ENCODE data around the gene AFDN. TPM values are rescaled to one million over a fixed set of nuclear protein-coding genes. Genes with fewer than 3 reads are reported as not detected.

AFDN gene
- total and polyA plus RNA-seq, 4 donors: 93.3 to 188 (median 117) TPM

DNA sequence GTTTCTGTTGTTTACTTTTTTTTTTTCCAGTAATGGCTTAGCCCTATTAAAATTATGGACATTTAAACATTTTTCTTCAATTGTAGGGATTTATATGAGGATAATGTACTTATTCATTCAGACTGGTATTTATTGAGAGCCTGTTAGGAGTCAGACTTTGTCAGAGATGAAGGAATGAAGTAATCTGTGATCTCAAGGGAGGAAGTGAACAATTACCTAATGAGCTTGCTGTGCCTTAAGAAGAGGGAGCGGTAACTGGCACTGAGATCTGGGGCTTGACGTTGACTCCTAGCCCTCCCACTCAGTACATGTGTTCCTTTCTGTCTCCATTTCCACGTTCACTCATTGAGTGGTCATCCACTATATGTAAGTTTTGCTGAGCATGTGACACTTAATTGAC, 12.6 kb downstream of the AFDN start:
- H3K36me3 ChIP-seq (ENCODE audit: control insufficient read depth, insufficient read depth, low read length): no peaks in the 10 kb centered on the region
- no peaks in the 10 kb centered on the region for H3K27me3 ChIP-seq (ENCODE audit: control insufficient read depth, insufficient read depth, low read length)
- DNase-seq (ENCODE audit: low read depth in 4 of 6, low spot score in 6 of 6): no peak
- H3K9me3 ChIP-seq (ENCODE audit: control insufficient read depth, insufficient read depth, low read length): no peaks in the 10 kb centered on the region
- no peaks in the 10 kb centered on the region for H3K4me1 ChIP-seq (ENCODE audit: control insufficient read depth, insufficient read depth, low read length)
- no CpG with 5 or more reads among the region's 3 CpGs for WGBS (ENCODE audit: insufficient coverage)
- H3K27ac ChIP-seq (ENCODE audit: low read depth, low read length): no peak overlapping the region
- no peak overlapping the region for H3K4me3 ChIP-seq (ENCODE audit: low read depth, low read length)

DNA sequence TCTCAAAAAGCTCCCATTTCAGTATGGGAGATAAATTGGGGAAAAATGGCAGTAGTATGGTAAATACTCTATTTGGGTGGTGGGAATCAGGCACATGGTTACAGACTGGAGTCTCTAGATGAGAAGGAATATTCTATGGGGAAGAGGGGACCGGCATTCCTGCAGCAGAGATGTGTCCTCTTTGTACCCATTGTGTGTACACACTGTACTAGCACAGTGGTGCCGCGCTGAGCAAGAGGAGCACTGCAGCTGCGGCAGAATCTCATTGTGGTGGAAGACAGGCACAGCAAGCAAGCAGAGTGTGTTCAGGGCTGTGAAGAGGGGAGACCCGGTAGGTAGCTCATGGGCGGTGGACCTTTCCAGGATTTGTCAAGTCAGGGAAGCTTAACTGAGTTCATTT, 13.0 kb downstream of the AFDN start:
- no peak overlapping the region for H3K27ac ChIP-seq (ENCODE audit: low read depth, low read length)
- DNase-seq (ENCODE audit: low read depth in 4 of 6, low spot score in 6 of 6): peak in 2 of 6 donors; percentile 44 to 70

DNA sequence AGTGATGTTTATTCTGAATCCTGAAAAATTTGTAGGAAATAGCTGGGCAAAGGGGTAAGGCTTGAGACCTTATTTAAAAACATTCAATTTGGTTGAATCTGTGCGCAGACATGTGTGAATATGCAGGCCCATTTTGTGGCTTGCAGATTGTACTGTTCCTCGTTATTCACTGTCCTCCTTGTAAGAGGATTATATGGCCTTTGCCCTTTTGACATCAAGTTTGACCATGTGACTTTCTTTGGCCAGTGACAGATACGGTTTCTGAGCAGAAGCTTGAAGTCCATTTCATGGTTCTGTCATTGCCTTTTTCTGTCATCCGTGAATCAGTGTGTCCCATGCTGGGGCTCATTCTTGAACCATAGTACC, 13.4 kb downstream of the AFDN start:
- Histone ChIP-seq H3K27ac (ENCODE audit: low read depth, low read length) (no peak overlapping the region), H3K9me3 (ENCODE audit: control insufficient read depth, insufficient read depth, low read length) (no peaks in the 10 kb centered on the region), H3K36me3 (ENCODE audit: control insufficient read depth, insufficient read depth, low read length) (no peaks in the 10 kb centered on the region), H3K27me3 (ENCODE audit: control insufficient read depth, insufficient read depth, low read length) (no peaks in the 10 kb centered on the region), H3K4me1 (ENCODE audit: control insufficient read depth, insufficient read depth, low read length) (no peaks in the 10 kb centered on the region), H3K4me3 (ENCODE audit: low read depth, low read length) (no peak overlapping the region)
- 81% methylated on average over 4 of the region's 4 CpGs for WGBS (ENCODE audit: insufficient coverage)
- DNase-seq (ENCODE audit: low read depth in 4 of 6, low spot score in 6 of 6): no peak

More for the DNA sequence above, 13.0 kb downstream of the AFDN start:
- no peaks in the 10 kb centered on the region for H3K4me1 ChIP-seq (ENCODE audit: control insufficient read depth, insufficient read depth, low read length)
- 36% methylated on average over 6 of the region's 6 CpGs for WGBS (ENCODE audit: insufficient coverage)
- no peaks in the 10 kb centered on the region for H3K36me3 ChIP-seq (ENCODE audit: control insufficient read depth, insufficient read depth, low read length)
- H3K27me3 ChIP-seq (ENCODE audit: control insufficient read depth, insufficient read depth, low read length): no peaks in the 10 kb centered on the region
- H3K4me3 ChIP-seq (ENCODE audit: low read depth, low read length): no peak overlapping the region
- no peaks in the 10 kb centered on the region for H3K9me3 ChIP-seq (ENCODE audit: control insufficient read depth, insufficient read depth, low read length)

DNA sequence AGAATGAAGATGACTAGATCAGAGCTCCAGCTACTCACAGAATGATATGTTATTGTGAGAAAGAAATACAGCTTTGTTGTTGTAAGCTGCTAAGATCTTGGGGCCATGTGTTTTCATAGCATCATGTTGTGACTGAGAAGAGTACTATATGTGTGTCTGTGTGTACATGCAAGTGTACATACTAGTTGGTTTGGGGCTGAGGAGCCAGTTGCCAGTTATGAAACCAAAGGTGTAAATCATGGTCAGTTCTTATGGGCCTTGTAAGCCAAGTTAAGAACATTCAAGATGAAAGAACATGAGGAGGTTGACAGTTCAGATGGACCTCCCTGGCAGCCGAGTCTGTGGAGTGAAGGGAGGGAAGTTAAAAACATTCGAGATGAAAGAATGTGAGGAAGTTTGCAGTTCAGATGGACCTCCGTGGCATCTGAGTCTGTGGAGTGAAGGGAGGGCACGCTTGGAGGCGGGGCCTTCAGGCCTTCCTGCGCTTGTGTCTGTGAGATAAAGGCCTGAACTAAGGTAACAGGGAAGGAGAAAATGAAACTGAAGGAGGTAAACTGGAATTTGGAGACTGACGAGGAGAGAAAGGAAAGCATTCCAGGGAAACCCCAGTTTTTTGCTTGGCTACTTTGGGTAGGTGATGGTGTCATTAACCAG, 13.9 kb downstream of the AFDN start:
- no peaks in the 10 kb centered on the region for H3K9me3 ChIP-seq (ENCODE audit: control insufficient read depth, insufficient read depth, low read length)
- no peak for DNase-seq (ENCODE audit: low read depth in 4 of 6, low spot score in 6 of 6)
- no peak overlapping the region for H3K27ac ChIP-seq (ENCODE audit: low read depth, low read length)
- H3K4me1 ChIP-seq (ENCODE audit: control insufficient read depth, insufficient read depth, low read length): no peaks in the 10 kb centered on the region
- no peaks in the 10 kb centered on the region for H3K27me3 ChIP-seq (ENCODE audit: control insufficient read depth, insufficient read depth, low read length)
- H3K36me3 ChIP-seq (ENCODE audit: control insufficient read depth, insufficient read depth, low read length): no peaks in the 10 kb centered on the region
- no peak overlapping the region for H3K4me3 ChIP-seq (ENCODE audit: low read depth, low read length)
- 78% methylated on average over 7 of the region's 7 CpGs for WGBS (ENCODE audit: insufficient coverage)

- Histone ChIP-seq H3K27me3 (ENCODE audit: control insufficient read depth, insufficient read depth, low read length) (no peaks in the 10 kb centered on the region), H3K36me3 (ENCODE audit: control insufficient read depth, insufficient read depth, low read length) (no peaks in the 10 kb centered on the region), H3K27ac (ENCODE audit: low read depth, low read length) (no peak overlapping the region), H3K9me3 (ENCODE audit: control insufficient read depth, insufficient read depth, low read length) (no peaks in the 10 kb centered on the region), H3K4me1 (ENCODE audit: control insufficient read depth, insufficient read depth, low read length) (no peaks in the 10 kb centered on the region), H3K4me3 (ENCODE audit: low read depth, low read length) (no peak overlapping the region)
- no peak for DNase-seq (ENCODE audit: low read depth in 4 of 6, low spot score in 6 of 6)
Observed at GRCh38 chr6:167841981-167842380, 15.3 kb downstream of the AFDN start.

DNA sequence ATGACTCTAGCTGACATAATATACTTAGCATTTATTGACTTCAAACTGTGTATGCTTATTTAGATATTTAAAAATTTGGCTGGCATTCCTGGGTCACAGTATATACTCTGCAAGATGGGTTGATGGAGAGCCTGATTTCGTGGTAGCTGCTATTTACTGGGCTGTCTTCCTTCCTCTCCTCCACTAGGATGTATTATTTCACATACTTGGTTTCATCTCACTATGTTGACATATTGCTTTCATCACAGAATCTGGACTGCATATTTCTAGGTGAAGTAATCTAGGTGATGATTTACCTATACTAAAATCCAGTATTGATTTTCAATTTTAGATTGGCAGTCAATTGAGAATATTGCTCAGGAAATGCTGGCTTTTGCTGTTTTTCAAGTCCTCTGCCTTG, 15.7 kb downstream of the AFDN start:
- DNase-seq (ENCODE audit: low read depth in 4 of 6, low spot score in 6 of 6): no peak
- H3K4me3 ChIP-seq (ENCODE audit: low read depth, low read length): no peak overlapping the region
- no CpG with 5 or more reads among the region's 1 CpG for WGBS (ENCODE audit: insufficient coverage)

DNA sequence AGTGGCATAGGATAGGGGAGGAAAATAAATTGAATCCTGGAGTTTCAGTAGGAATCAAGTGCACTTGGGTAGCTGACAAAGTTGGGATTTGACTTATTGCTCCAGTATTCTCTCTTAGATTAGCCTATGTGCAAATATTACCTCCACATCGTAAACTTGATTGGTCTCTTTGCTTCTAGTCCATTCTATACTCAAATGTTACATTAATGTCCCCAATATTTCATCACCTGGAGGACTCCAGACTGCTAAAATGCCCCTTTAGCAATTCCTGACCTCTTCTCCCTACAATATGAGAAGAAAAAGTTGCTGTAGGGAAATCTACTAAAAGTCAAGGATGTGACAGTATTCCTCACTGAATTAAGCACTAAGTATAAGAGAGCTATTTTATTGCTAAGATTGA, 16.3 kb downstream of the AFDN start:
- no peak overlapping the region for H3K27ac ChIP-seq (ENCODE audit: low read depth, low read length)
- no peaks in the 10 kb centered on the region for H3K36me3 ChIP-seq (ENCODE audit: control insufficient read depth, insufficient read depth, low read length)
- no peaks in the 10 kb centered on the region for H3K27me3 ChIP-seq (ENCODE audit: control insufficient read depth, insufficient read depth, low read length)
- no peaks in the 10 kb centered on the region for H3K9me3 ChIP-seq (ENCODE audit: control insufficient read depth, insufficient read depth, low read length)
- DNase-seq (ENCODE audit: low read depth in 4 of 6, low spot score in 6 of 6): no peak
- no CpG with 5 or more reads among the region's 1 CpG for WGBS (ENCODE audit: insufficient coverage)
- no peak overlapping the region for H3K4me3 ChIP-seq (ENCODE audit: low read depth, low read length)
- no peaks in the 10 kb centered on the region for H3K4me1 ChIP-seq (ENCODE audit: control insufficient read depth, insufficient read depth, low read length)

More for the DNA sequence above, 15.7 kb downstream of the AFDN start:
- Histone ChIP-seq H3K27ac (ENCODE audit: low read depth, low read length) (no peak overlapping the region), H3K4me1 (ENCODE audit: control insufficient read depth, insufficient read depth, low read length) (no peaks in the 10 kb centered on the region), H3K36me3 (ENCODE audit: control insufficient read depth, insufficient read depth, low read length) (no peaks in the 10 kb centered on the region), H3K27me3 (ENCODE audit: control insufficient read depth, insufficient read depth, low read length) (no peaks in the 10 kb centered on the region), H3K9me3 (ENCODE audit: control insufficient read depth, insufficient read depth, low read length) (no peaks in the 10 kb centered on the region)

DNA sequence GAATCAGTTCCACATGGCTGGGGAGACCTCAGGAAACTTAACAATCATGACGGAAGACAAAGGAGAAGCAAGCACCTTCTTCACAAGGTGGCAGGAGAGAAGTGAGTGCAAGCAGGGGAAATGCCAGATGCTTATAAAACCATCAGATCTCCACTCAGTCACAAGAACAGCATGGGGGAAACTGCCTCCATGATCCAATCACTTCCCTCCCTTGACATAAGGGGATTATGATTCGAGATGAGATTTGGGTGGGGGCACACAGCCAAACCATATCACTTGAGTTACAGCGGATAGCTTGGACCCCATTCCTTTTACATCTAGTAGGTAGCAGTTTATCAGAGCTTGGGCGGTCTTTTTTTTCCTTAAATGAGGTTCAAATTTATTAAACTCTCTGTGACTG, 19.1 kb downstream of the AFDN start:
- H3K4me1 ChIP-seq (ENCODE audit: control insufficient read depth, insufficient read depth, low read length): no peaks in the 10 kb centered on the region
- no peak for DNase-seq (ENCODE audit: low read depth in 4 of 6, low spot score in 6 of 6)
- H3K4me3 ChIP-seq (ENCODE audit: low read depth, low read length): no peak overlapping the region
- WGBS (ENCODE audit: insufficient coverage): no CpG with 5 or more reads among the region's 4 CpGs
- no peak overlapping the region for H3K27ac ChIP-seq (ENCODE audit: low read depth, low read length)
- H3K36me3 ChIP-seq (ENCODE audit: control insufficient read depth, insufficient read depth, low read length): no peaks in the 10 kb centered on the region
- no peaks in the 10 kb centered on the region for H3K27me3 ChIP-seq (ENCODE audit: control insufficient read depth, insufficient read depth, low read length)
- H3K9me3 ChIP-seq (ENCODE audit: control insufficient read depth, insufficient read depth, low read length): no peaks in the 10 kb centered on the region

DNA sequence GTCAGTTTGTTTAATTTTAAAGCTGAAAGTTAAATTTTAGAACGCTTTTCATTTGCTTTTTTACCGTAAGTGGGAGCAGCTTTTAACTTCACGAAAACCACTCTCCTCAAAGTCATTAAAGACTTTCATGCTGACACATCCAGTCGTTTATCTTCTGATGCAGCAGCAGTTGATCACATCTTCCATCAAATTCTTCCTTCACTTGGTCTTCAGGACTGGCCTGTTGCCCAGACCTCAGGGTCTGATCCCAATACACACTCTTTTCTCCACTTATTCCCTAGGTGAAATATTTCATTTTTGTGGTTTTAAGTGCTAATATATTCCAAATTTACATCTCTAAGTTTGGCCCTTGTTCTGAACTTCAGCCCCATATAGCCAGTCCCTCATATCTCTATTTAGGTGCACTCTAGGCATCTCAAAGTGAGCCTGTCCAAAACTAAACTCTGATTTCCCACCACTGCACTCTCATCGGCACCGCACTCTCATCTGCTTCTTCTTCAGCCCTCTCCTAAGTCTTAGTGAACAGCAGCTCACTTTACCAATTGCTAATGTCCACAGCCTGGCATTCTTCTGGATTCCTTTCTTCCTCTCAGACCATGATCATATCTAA, 20.4 kb downstream of the AFDN start:
- 70% methylated on average over 4 of the region's 6 CpGs for WGBS (ENCODE audit: insufficient coverage)
- no peaks in the 10 kb centered on the region for H3K4me1 ChIP-seq (ENCODE audit: control insufficient read depth, insufficient read depth, low read length)
- no peak overlapping the region for H3K4me3 ChIP-seq (ENCODE audit: low read depth, low read length)
- H3K36me3 ChIP-seq (ENCODE audit: control insufficient read depth, insufficient read depth, low read length): no peaks in the 10 kb centered on the region
- no peaks in the 10 kb centered on the region for H3K9me3 ChIP-seq (ENCODE audit: control insufficient read depth, insufficient read depth, low read length)
- H3K27ac ChIP-seq (ENCODE audit: low read depth, low read length): no peak overlapping the region
- no peaks in the 10 kb centered on the region for H3K27me3 ChIP-seq (ENCODE audit: control insufficient read depth, insufficient read depth, low read length)
- DNase-seq (ENCODE audit: low read depth in 4 of 6, low spot score in 6 of 6): no peak

- Histone ChIP-seq H3K4me3 (ENCODE audit: low read depth, low read length) (no peak overlapping the region), H3K36me3 (ENCODE audit: control insufficient read depth, insufficient read depth, low read length) (no peaks in the 10 kb centered on the region), H3K27ac (ENCODE audit: low read depth, low read length) (no peak overlapping the region), H3K4me1 (ENCODE audit: control insufficient read depth, insufficient read depth, low read length) (no peaks in the 10 kb centered on the region), H3K9me3 (ENCODE audit: control insufficient read depth, insufficient read depth, low read length) (no peaks in the 10 kb centered on the region), H3K27me3 (ENCODE audit: control insufficient read depth, insufficient read depth, low read length) (no peaks in the 10 kb centered on the region)
- DNase-seq (ENCODE audit: low read depth in 4 of 6, low spot score in 6 of 6): no peak
- WGBS (ENCODE audit: insufficient coverage): no CpG with 5 or more reads among the region's 1 CpG
Observed at GRCh38 chr6:167847936-167848335, 21.2 kb downstream of the AFDN start.
